Measurements from ENCODE around the gene PTTG1IP.
A peak's percentile ranks its signal among the peaks of the same experiment; 100 is the strongest.

PTTG1IP gene

GRCh38 chr21:44871576-44872269 lies 1.8 kb downstream of the PTTG1IP start:
- Mint-ChIP-seq H3K27me3 (peaks cover 2% of the 10 kb centered on the region), H3K27ac (peak overlapping the region; percentile 24), H3K4me3 (peak overlapping the region; percentile 87), H3K4me1 (peaks cover 79% of the 10 kb centered on the region), H3K9me3 (no peaks in the 10 kb centered on the region), H3K36me3 (ENCODE audit: low read depth) (peaks cover 8% of the 10 kb centered on the region)
- DNase-seq: no peak
- ATAC-seq: no peak

- Mint-ChIP-seq H3K4me1 (peaks cover 85% of the 10 kb centered on the region), H3K9me3 (no peaks in the 10 kb centered on the region), H3K27me3 (peaks cover 2% of the 10 kb centered on the region), H3K36me3 (ENCODE audit: low read depth) (peaks cover 8% of the 10 kb centered on the region), H3K27ac (peak overlapping the region; percentile 69), H3K4me3 (peak overlapping the region; percentile 87)
- ATAC-seq (no peak), DNase-seq (no peak)
These were observed 2.6 kb downstream of the PTTG1IP start for GRCh38 chr21:44870748-44871495.

- H3K4me3 Mint-ChIP-seq: peak overlapping the region; percentile 35
- DNase-seq (no peak), ATAC-seq (no peak)
These were observed 3.4 kb downstream of the PTTG1IP start for GRCh38 chr21:44869781-44870747.

GRCh38 chr21:44868707-44869106 lies 4.8 kb downstream of the PTTG1IP start:
- DNase-seq: no peak
- no peak for ATAC-seq
- H3K36me3 Mint-ChIP-seq (ENCODE audit: low read depth): peaks cover 14% of the 10 kb centered on the region

More at GRCh38 chr21:44869781-44870747, 3.4 kb downstream of the PTTG1IP start:
- Mint-ChIP-seq H3K9me3 (no peaks in the 10 kb centered on the region), H3K27me3 (peaks cover 2% of the 10 kb centered on the region), H3K36me3 (ENCODE audit: low read depth) (peaks cover 11% of the 10 kb centered on the region), H3K27ac (peak overlapping the region; percentile 69), H3K4me1 (peaks cover 86% of the 10 kb centered on the region)

GRCh38 chr21:44867999-44868700 lies 5.3 kb downstream of the PTTG1IP start:
- DNase-seq (peak; percentile 47), ATAC-seq (peak; percentile 52)
- H3K9me3 Mint-ChIP-seq: no peaks in the 10 kb centered on the region
- H3K36me3 Mint-ChIP-seq (ENCODE audit: low read depth): peaks cover 17% of the 10 kb centered on the region
- H3K27ac Mint-ChIP-seq: peak overlapping the region; percentile 88
- H3K4me3 Mint-ChIP-seq: peak overlapping the region; percentile 65
- H3K27me3 Mint-ChIP-seq: no peaks in the 10 kb centered on the region
- peaks cover 78% of the 10 kb centered on the region for H3K4me1 Mint-ChIP-seq

More at GRCh38 chr21:44868707-44869106, 4.8 kb downstream of the PTTG1IP start:
- peaks cover 80% of the 10 kb centered on the region for H3K4me1 Mint-ChIP-seq
- peak overlapping the region; percentile 65 for H3K4me3 Mint-ChIP-seq
- H3K27me3 Mint-ChIP-seq: peaks cover 1% of the 10 kb centered on the region
- H3K9me3 Mint-ChIP-seq: no peaks in the 10 kb centered on the region
- peak overlapping the region; percentile 88 for H3K27ac Mint-ChIP-seq

GRCh38 chr21:44867464-44867863 lies 6.0 kb downstream of the PTTG1IP start:
- no peak overlapping the region for H3K4me3 Mint-ChIP-seq
- DNase-seq (no peak), ATAC-seq (no peak)
- H3K4me1 Mint-ChIP-seq: peaks cover 75% of the 10 kb centered on the region
- peaks cover 17% of the 10 kb centered on the region for H3K36me3 Mint-ChIP-seq (ENCODE audit: low read depth)
- H3K9me3 Mint-ChIP-seq: no peaks in the 10 kb centered on the region
- H3K27me3 Mint-ChIP-seq: no peaks in the 10 kb centered on the region
- peak overlapping the region; percentile 88 for H3K27ac Mint-ChIP-seq

GRCh38 chr21:44866780-44867179 lies 6.7 kb downstream of the PTTG1IP start:
- Mint-ChIP-seq H3K4me3 (peak overlapping the region; percentile 37), H3K36me3 (ENCODE audit: low read depth) (peaks cover 17% of the 10 kb centered on the region), H3K27ac (peak overlapping the region; percentile 73)

GRCh38 chr21:44865561-44866280 lies 7.8 kb downstream of the PTTG1IP start:
- H3K36me3 Mint-ChIP-seq (ENCODE audit: low read depth): peaks cover 17% of the 10 kb centered on the region
- peak overlapping the region; percentile 73 for H3K27ac Mint-ChIP-seq
- H3K9me3 Mint-ChIP-seq: no peaks in the 10 kb centered on the region
- H3K4me1 Mint-ChIP-seq: peaks cover 58% of the 10 kb centered on the region
- DNase-seq (peak; percentile 47), ATAC-seq (peak; percentile 79)
- peak overlapping the region; percentile 37 for H3K4me3 Mint-ChIP-seq
- H3K27me3 Mint-ChIP-seq: no peaks in the 10 kb centered on the region

More at GRCh38 chr21:44866780-44867179, 6.7 kb downstream of the PTTG1IP start:
- DNase-seq (no peak), ATAC-seq (no peak)
- Mint-ChIP-seq H3K4me1 (peaks cover 68% of the 10 kb centered on the region), H3K9me3 (no peaks in the 10 kb centered on the region), H3K27me3 (no peaks in the 10 kb centered on the region)

GRCh38 chr21:44862869-44863685 lies 10.4 kb downstream of the PTTG1IP start:
- ATAC-seq (no peak), DNase-seq (no peak)
- Mint-ChIP-seq H3K4me3 (no peak overlapping the region), H3K27me3 (no peaks in the 10 kb centered on the region), H3K4me1 (peaks cover 35% of the 10 kb centered on the region), H3K9me3 (no peaks in the 10 kb centered on the region), H3K27ac (no peak overlapping the region), H3K36me3 (ENCODE audit: low read depth) (peaks cover 18% of the 10 kb centered on the region)

- H3K4me1 Mint-ChIP-seq: peaks cover 20% of the 10 kb centered on the region
These were observed 14.7 kb downstream of the PTTG1IP start for GRCh38 chr21:44858791-44859190.

GRCh38 chr21:44858291-44858690 lies 15.2 kb downstream of the PTTG1IP start:
- Mint-ChIP-seq H3K27ac (no peak overlapping the region), H3K4me3 (no peak overlapping the region), H3K36me3 (ENCODE audit: low read depth) (peaks cover 22% of the 10 kb centered on the region), H3K9me3 (no peaks in the 10 kb centered on the region), H3K27me3 (no peaks in the 10 kb centered on the region), H3K4me1 (peaks cover 25% of the 10 kb centered on the region)
- DNase-seq: no peak
- no peak for ATAC-seq

More at GRCh38 chr21:44858791-44859190, 14.7 kb downstream of the PTTG1IP start:
- Mint-ChIP-seq H3K36me3 (ENCODE audit: low read depth) (peaks cover 22% of the 10 kb centered on the region), H3K27me3 (no peaks in the 10 kb centered on the region), H3K9me3 (no peaks in the 10 kb centered on the region), H3K4me3 (no peak overlapping the region), H3K27ac (no peak overlapping the region)
- DNase-seq (no peak), ATAC-seq (no peak)

- H3K9me3 Mint-ChIP-seq: no peaks in the 10 kb centered on the region
- H3K4me3 Mint-ChIP-seq: no peak overlapping the region
- peaks cover 24% of the 10 kb centered on the region for H3K36me3 Mint-ChIP-seq (ENCODE audit: low read depth)
- no peaks in the 10 kb centered on the region for H3K27me3 Mint-ChIP-seq
- DNase-seq (no peak), ATAC-seq (no peak)
- H3K27ac Mint-ChIP-seq: no peak overlapping the region
- peaks cover 26% of the 10 kb centered on the region for H3K4me1 Mint-ChIP-seq
These were observed 16.2 kb downstream of the PTTG1IP start for GRCh38 chr21:44857127-44857892.

All from activated naive CD8-positive, alpha-beta T cell treated with anti-CD3 and anti-CD28 coated beads, Interleukin-2, amount 50 U/mL, for 24 hours (primary cell).